Colonic mucosa (tissue), 4 donors: ENCODE data around the gene BARX1. TPM values are rescaled to one million over a fixed set of nuclear protein-coding genes. Genes with fewer than 3 reads are reported as not detected.

Experiments used
- DNase-seq: peaks from one replicate; pipeline ENCODE4 v3.0.0-alpha.2; 2020
- H3K27ac ChIP-seq: fragments of 200-600 bp; one replicate; pipeline ENCODE4 v1.8.0; 2021
- H3K27me3 ChIP-seq: fragments of 200-600 bp; one replicate; pipeline ENCODE4 v1.8.0; 2021
- H3K36me3 ChIP-seq: fragments of 200-600 bp; one replicate; pipeline ENCODE4 v1.8.0; 2021
- H3K4me1 ChIP-seq: fragments of 200-600 bp; one replicate; pipeline ENCODE4 v1.8.0; 2021; ENCODE audit warnings: mild to moderate bottlenecking
- H3K4me3 ChIP-seq: fragments of 200-600 bp; one replicate; pipeline ENCODE4 v1.8.0; 2021
- H3K9ac ChIP-seq, 2 donors: one replicate each; pipeline ENCODE4 v1.7.0; 2013; ENCODE audit warnings: control low read depth in 2 of 2, low read depth in 2 of 2, low read length in 2 of 2
- H3K9me3 ChIP-seq: fragments of 200-600 bp; one replicate; pipeline ENCODE4 v1.8.0; 2021
- intact Hi-C: fragments of 100-400 bp; cut with DNase I; formaldehyde crosslinking; loops from one replicate; pipeline ENCODE4 v1.14.1; 2022
- total RNA-seq, 2 donors: library from RNA; stranded (reverse); fragmentation: NEBNext Ultra II Directional in 1 of 2; extraction: Animal tissue kit (Norgen Biotek cat#: 25700) in 1 of 2; gene quantifications; one replicate each; pipeline ENCODE4 v1.2.1, GENCODE V29; 2021
- TF ChIP-seq, protein P1 (sequence below): fragments of 200-600 bp; IDR thresholded peaks from one replicate; pipeline ENCODE4 v1.8.0; 2022; ENCODE audit warnings: antibody characterized with exemption, mild to moderate bottlenecking
- donor health status: healthy.
- donor health status: DM: no; HTN: no; CAD: no.
- donor health status: DM: no; HTN: no; CAD: no.

The BARX1 gene
- total RNA-seq, 2 donors from 2014 or later = not detected

DNA sequence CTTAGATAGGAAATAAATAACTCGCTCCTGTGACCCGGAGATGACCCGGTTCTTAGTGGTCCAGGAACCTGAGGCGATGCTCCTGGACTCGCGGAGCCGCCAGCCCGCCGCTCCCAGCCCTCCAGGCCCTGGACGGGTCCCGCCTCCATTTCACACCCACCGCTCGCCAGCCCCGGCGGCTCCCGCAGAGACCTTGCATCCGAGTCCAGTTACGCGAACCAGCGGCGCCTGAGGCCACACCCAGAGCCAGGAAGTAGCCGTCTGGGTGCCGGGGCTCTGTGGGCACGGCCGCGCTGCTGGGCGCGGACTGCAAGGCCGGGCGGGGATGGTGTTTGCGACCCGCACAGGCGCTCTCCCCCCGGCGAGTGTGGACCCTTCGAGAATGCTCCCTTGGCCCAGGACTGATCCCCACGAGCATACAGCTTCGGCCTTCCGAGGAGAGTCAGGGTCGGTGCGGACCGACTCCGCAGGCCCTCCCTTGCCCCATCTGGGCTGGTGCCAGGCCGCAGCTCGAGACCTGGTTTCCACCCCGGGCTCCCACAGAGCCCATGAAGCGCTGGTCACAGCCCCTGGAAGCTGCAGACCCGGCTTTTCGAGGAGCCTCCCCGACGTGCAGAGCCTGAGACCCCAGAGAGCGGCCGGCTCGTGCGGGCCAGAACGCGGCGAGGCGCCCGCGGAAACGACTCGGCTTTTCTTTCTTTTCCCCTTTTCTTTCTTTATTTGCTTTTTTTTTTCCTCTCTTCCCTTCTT is 5.2 kb upstream of the BARX1 start:
- Histone ChIP-seq H3K27ac (no peak overlapping the region), H3K9me3 (no peaks in the 10 kb centered on the region), H3K9ac (no peak overlapping the region), H3K36me3 (no peaks in the 10 kb centered on the region), H3K4me1 (peaks cover 22% of the 10 kb centered on the region), H3K4me3 (no peak overlapping the region), H3K27me3 (peaks cover 64% of the 10 kb centered on the region)
- TF ChIP-seq, protein P1, sequence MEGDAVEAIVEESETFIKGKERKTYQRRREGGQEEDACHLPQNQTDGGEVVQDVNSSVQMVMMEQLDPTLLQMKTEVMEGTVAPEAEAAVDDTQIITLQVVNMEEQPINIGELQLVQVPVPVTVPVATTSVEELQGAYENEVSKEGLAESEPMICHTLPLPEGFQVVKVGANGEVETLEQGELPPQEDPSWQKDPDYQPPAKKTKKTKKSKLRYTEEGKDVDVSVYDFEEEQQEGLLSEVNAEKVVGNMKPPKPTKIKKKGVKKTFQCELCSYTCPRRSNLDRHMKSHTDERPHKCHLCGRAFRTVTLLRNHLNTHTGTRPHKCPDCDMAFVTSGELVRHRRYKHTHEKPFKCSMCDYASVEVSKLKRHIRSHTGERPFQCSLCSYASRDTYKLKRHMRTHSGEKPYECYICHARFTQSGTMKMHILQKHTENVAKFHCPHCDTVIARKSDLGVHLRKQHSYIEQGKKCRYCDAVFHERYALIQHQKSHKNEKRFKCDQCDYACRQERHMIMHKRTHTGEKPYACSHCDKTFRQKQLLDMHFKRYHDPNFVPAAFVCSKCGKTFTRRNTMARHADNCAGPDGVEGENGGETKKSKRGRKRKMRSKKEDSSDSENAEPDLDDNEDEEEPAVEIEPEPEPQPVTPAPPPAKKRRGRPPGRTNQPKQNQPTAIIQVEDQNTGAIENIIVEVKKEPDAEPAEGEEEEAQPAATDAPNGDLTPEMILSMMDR = no peak
- intact Hi-C loops = loop anchor here (5.0 kb wide), 1 partner anchor 128 kb away; no protein-coding TSS in a partner anchor
- peak; percentile 31 for DNase-seq

DNA sequence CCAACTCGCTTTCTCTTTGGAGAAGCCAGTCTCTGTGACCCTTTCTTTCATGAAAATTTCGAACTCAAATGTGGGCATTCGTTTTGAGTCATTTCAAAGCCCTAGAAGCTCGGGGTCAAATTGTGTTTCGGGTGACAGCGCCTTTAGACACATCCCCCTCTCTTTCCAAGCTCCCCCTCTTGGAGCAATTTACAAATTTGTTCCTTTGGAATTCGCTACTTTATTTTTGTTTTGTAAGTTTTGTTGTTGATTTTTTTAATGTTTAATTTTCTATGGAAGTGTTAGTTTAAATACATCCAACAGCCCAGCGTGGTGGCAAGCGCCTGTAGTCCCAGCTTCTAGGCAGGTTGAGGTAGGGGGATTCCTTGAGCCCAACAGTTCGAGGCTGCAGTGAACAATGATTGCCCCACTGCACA is 4.6 kb upstream of the BARX1 start:
- no peak for DNase-seq

DNA sequence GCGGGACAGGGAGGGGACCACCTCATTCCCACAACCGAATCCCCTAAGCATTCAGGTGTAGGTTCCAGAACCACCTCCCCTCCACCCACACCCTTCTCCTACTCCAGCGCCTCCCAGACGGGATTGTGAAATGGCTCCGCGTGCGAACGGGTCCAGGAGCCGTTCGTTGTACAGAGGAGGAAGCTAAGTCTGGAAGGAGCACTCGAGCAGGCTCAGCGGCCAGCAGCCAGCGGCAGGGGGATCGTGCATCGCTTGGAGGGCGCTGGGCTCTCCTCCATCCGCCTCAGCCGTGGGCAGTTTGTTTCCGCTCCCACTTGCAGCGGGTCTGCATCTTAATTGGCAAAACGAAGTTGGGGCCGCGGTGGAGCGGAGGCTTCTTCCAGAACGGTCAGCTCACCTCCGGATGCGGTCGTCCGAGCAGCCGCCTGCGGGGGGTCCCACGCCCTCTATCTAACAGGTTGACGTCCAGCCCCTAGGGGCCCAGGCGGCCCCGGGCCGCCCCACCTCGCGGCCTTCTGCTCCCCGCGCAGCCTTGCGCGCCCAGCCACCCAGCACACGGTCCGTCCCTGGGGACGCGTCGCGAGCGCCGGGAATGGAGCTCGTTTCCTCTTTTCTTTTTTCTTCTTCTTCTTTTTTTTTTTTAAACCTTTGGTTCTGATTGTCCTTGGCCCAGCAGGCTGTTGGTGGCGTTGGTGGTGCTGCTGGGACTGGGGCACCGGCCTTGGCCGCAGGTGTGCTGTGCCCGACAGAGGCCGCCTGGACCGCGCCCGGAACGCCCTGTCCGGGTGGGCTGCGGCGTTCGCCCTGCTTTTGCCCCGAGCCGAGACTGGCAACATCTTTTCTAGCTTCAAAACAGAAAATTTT is 3.9 kb upstream of the BARX1 start:
- no peak for DNase-seq
- intact Hi-C loops = no loop called here

More for the DNA sequence above, 4.6 kb upstream of the BARX1 start:
- no peaks in the 10 kb centered on the region for H3K9me3 ChIP-seq
- intact Hi-C loops = loop anchor here (5.0 kb wide), 1 partner anchor 127 kb away; no protein-coding TSS in a partner anchor
- no peak overlapping the region for H3K9ac ChIP-seq
- H3K36me3 ChIP-seq = no peaks in the 10 kb centered on the region
- TF ChIP-seq, protein P1 = no peak
- H3K27me3 ChIP-seq = peaks cover 66% of the 10 kb centered on the region
- no peak overlapping the region for H3K27ac ChIP-seq
- peaks cover 22% of the 10 kb centered on the region for H3K4me1 ChIP-seq
- no peak overlapping the region for H3K4me3 ChIP-seq

DNA sequence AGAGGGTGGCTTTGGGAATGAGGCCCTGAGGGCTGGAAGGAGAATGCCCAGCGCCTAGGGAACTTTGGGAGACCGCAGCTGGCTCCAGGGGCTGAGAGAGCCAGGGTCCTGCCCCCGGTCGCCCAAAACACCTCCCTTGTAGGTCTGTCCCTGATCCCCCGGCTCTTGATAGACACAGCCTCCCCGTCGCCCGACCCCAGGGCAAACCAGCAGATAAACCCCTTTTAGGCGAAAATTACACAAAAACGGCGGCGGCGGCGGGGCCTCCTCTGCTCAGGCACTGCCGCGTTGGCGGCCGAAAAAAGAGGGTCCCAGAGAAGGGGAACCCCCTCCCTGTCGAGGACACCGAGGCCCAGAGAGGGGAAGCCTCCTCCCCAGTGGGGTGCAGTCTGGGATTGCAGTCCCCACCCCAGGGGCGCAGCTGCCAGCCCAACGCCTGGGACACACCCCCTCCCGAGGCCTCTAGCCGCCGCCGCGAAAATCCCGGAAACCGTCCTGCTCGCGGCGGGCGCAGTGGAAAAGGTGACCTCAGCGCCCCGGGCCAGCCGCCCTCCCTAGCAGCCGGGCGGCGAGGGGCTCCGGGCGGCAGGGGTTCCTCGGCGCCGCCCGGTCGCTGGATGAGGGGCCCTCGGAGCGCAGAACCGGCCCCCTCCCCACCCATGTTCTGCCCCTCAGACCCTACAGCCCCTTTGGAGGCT is 3.1 kb upstream of the BARX1 start:
- DNase-seq = no peak
- intact Hi-C loops = no loop called here
- Histone ChIP-seq H3K9me3 (no peaks in the 10 kb centered on the region), H3K9ac (no peak overlapping the region), H3K27me3 (peaks cover 81% of the 10 kb centered on the region), H3K36me3 (no peaks in the 10 kb centered on the region), H3K4me3 (peak overlapping the region; percentile 11), H3K4me1 (peaks cover 22% of the 10 kb centered on the region), H3K27ac (no peak overlapping the region)
- TF ChIP-seq, protein P1 = no peak

More for the DNA sequence above, 3.9 kb upstream of the BARX1 start:
- H3K27me3 ChIP-seq = peaks cover 73% of the 10 kb centered on the region
- H3K4me3 ChIP-seq = peak overlapping the region; percentile 11
- H3K36me3 ChIP-seq = no peaks in the 10 kb centered on the region
- H3K9me3 ChIP-seq = no peaks in the 10 kb centered on the region
- peaks cover 22% of the 10 kb centered on the region for H3K4me1 ChIP-seq
- TF ChIP-seq, protein P1 = no peak
- no peak overlapping the region for H3K9ac ChIP-seq
- H3K27ac ChIP-seq = no peak overlapping the region
